PFSK-1 (cell line): ENCODE measurements around the gene ERN2.

Experiments
- FOXP2 ChIP-seq: optimal IDR thresholded peaks from 2 replicates; pipeline ENCODE3; 2011; ENCODE audit warnings: borderline replicate concordance, control low read depth, inconsistent platforms; ENCODE audit not compliant: insufficient read depth; ENCODE audit errors: extremely low read length, extremely low read depth
- POLR2AphosphoS5 ChIP-seq: IDR thresholded peaks from 2 replicates; pipeline ENCODE4 v1.6.1; 2012; ENCODE audit warnings: low read depth, mild to moderate bottlenecking, control low read depth, low read length, moderate library complexity
- REST ChIP-seq, 2 experiments: IDR thresholded peaks; 2 replicates each; pipeline versions ENCODE4 v1.6.1 to v1.8.0; 2011 to 2012; ENCODE audit warnings: low read depth in 2 of 2, low read length in 2 of 2, control low read depth in 1 of 2, inconsistent platforms in 1 of 2, mild to moderate bottlenecking in 1 of 2, moderate library complexity in 1 of 2; ENCODE audit not compliant: insufficient read depth in 1 of 2
- SIN3A ChIP-seq: IDR thresholded peaks from 2 replicates; pipeline ENCODE4 v1.6.1; 2012; ENCODE audit warnings: mild to moderate bottlenecking, low read length, moderate library complexity, borderline replicate concordance; ENCODE audit not compliant: insufficient read depth
- TAF1 ChIP-seq: IDR thresholded peaks from 2 replicates; pipeline ENCODE4 v1.6.1; 2012; ENCODE audit warnings: low read length, control low read depth, borderline replicate concordance; ENCODE audit not compliant: insufficient read depth

ERN2 gene

GRCh38 chr16:23724785-23725131 lies 11.7 kb upstream of the ERN2 start:
- no peak for TF ChIP-seq FOXP2
- TF ChIP-seq POLR2AphosphoS5 = no peak
- TF ChIP-seq TAF1 = no peak
- TF ChIP-seq REST (IDR thresholded peaks at IDR 0.05; ENCODE audit: insufficient read depth in 1 of 2, low read depth in 2 of 2, low read length in 2 of 2) = no peak
- no peak for TF ChIP-seq SIN3A

DNA sequence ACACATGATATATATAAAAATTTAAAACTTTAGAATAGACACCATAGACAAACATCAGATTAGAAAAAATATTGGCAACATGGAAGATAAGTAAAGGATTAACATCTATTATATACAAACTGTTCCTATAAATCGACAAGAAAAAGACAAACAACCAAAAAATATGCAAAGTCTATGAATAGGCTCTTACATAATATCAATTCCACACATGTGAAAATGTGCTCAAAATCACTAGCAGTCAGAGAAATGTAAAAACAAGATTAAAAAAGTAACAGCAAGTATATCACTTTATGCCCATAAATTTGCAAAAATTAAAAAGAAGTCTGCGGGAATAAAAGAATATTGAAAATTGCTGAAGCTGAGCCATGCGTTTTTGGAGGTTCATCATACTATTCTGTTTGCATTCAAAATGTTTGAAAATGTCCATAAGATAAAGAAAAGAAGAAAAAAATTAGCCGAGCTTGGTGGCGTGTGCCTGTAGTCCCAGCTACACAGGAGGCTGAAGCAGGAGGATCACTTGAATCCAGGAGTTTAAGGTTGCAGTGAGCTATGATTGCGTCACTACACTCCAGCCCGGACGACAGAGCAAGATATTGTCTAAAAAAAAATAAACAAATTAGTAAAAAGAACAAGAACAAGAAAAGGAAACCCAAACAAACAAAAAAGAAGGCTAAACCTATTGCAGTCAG lies 11.2 kb upstream of the ERN2 start:
- TF ChIP-seq TAF1 = no peak
- no peak for TF ChIP-seq REST (IDR thresholded peaks at IDR 0.05; ENCODE audit: insufficient read depth in 1 of 2, low read depth in 2 of 2, low read length in 2 of 2)
- no peak for TF ChIP-seq SIN3A
- TF ChIP-seq FOXP2 = no peak

- TF ChIP-seq SIN3A (no peak), FOXP2 (no peak), REST (IDR thresholded peaks at IDR 0.05; ENCODE audit: insufficient read depth in 1 of 2, low read depth in 2 of 2, low read length in 2 of 2) (no peak), POLR2AphosphoS5 (no peak), TAF1 (no peak)
Measured at GRCh38 chr16:23716484-23716883, 3.5 kb upstream of the ERN2 start.

GRCh38 chr16:23711785-23712184 lies 1.2 kb downstream of the ERN2 start:
- TF ChIP-seq REST (IDR thresholded peaks at IDR 0.05; ENCODE audit: insufficient read depth in 1 of 2, low read depth in 2 of 2, low read length in 2 of 2) = no peak
- no peak for TF ChIP-seq POLR2AphosphoS5
- no peak for TF ChIP-seq TAF1
- TF ChIP-seq SIN3A = no peak
- no peak for TF ChIP-seq FOXP2
